H1 (cell line): ENCODE results near the gene KRT3. TPM values are rescaled to one million over a fixed set of nuclear protein-coding genes. Genes with fewer than 3 reads are reported as not detected.
A peak's percentile ranks its signal among the peaks of the same experiment; 100 is the strongest.

Source experiments
- CTCF ChIA-PET: fragments of 300-600 bp; sonication (Branson Sonifier 250); formaldehyde crosslinking; loops from one replicate; lab custom pipeline; 2021; ENCODE audit not compliant: partially characterized antibody; lab: Charles Lee
- POLR2A ChIA-PET: fragments of 300-600 bp; sonication (Branson Sonifier 250); formaldehyde crosslinking; loops from one replicate; lab custom pipeline; 2021; ENCODE audit warnings: inconsistent platforms; ENCODE audit not compliant: partially characterized antibody; lab: Charles Lee
- DNase-seq, 2 experiments: peaks; one replicate each; pipeline versions ENCODE4 v3.0.0 to v3.0.0-alpha.2; 2010 to 2022; ENCODE audit warnings: low spot score in 2 of 2, low read depth in 1 of 2, mixed read lengths in 1 of 2
- FAIRE-seq: peaks from 2 replicates; lab custom pipeline; 2011; peaks lifted over from hg19 to GRCh38; lab: Jason Lieb, UNC
- H2AFZ ChIP-seq: 2 replicates; pipeline ENCODE4 v1.8.1; 2012; ENCODE audit warnings: low read length, inconsistent platforms
- H2AK5ac ChIP-seq: 2 replicates; pipeline ENCODE4 v1.6.1; 2013; ENCODE audit warnings: low read depth, low read length
- H2BK120ac ChIP-seq: replicated peaks from 2 replicates; pipeline ENCODE3; 2013; ENCODE audit warnings: low read depth, low read length, inconsistent platforms
- H2BK12ac ChIP-seq: 2 replicates; pipeline ENCODE4 v1.6.1; 2013; ENCODE audit warnings: low read depth, low read length
- H2BK15ac ChIP-seq: 2 replicates; pipeline ENCODE4 v1.6.1; 2013; ENCODE audit warnings: low read length
- H2BK20ac ChIP-seq: 2 replicates; pipeline ENCODE4 v1.6.1; 2013; ENCODE audit warnings: low read length
- H2BK5ac ChIP-seq: 2 replicates; pipeline ENCODE4 v1.6.1; 2013; ENCODE audit warnings: low read depth, low read length
- H3K14ac ChIP-seq: 2 replicates; pipeline ENCODE4 v1.6.1; 2013; ENCODE audit warnings: inconsistent platforms; ENCODE audit not compliant: insufficient read length
- H3K18ac ChIP-seq: 2 replicates; pipeline ENCODE4 v1.6.1; 2013; ENCODE audit warnings: low read length; ENCODE audit errors: extremely low read depth
- H3K23ac ChIP-seq: 2 replicates; pipeline ENCODE4 v1.6.1; 2013; ENCODE audit warnings: inconsistent platforms; ENCODE audit not compliant: insufficient read length
- H3K23me2 ChIP-seq: 2 replicates; pipeline ENCODE4 v1.6.1; 2013; ENCODE audit warnings: low read depth, low read length
- H3K27ac ChIP-seq: 2 replicates; pipeline ENCODE4 v1.6.1; 2011; ENCODE audit warnings: low read depth, low read length, inconsistent platforms
- H3K27me3 ChIP-seq, 4 experiments: replicated peaks in 1 of 4; 1 replicate in 1 of 4; 2 replicates in 3 of 4; pipeline versions ENCODE4 v1.6.1 to v1.8.1; 2011 to 2013; ENCODE audit warnings: low read length in 3 of 4, mild to moderate bottlenecking in 3 of 4, inconsistent platforms in 2 of 4, mixed read lengths in 2 of 4, moderate library complexity in 1 of 4; ENCODE audit not compliant: control insufficient read depth in 3 of 4, insufficient read depth in 3 of 4; ENCODE audit errors: extremely low read depth in 1 of 4
- H3K36me3 ChIP-seq, 4 experiments: 2 replicates each; pipeline versions ENCODE4 v1.6.1 to v1.8.1; 2011 to 2013; ENCODE audit warnings: mild to moderate bottlenecking in 4 of 4, low read length in 3 of 4, moderate library complexity in 2 of 4, control low read depth in 1 of 4, inconsistent platforms in 1 of 4; ENCODE audit not compliant: insufficient read depth in 4 of 4, control insufficient read depth in 2 of 4
- H3K4ac ChIP-seq: replicated peaks from 2 replicates; pipeline ENCODE3; 2013; ENCODE audit warnings: low read length, low read depth, mixed read lengths, inconsistent platforms; ENCODE audit not compliant: insufficient read length
- H3K4me1 ChIP-seq, 4 experiments: replicated peaks in 1 of 4; 1 replicate in 1 of 4; 2 replicates in 3 of 4; pipeline versions ENCODE4 v1.6.1 to v1.8.1; 2011 to 2013; ENCODE audit warnings: low read length in 3 of 4, inconsistent platforms in 2 of 4, mixed read lengths in 1 of 4; ENCODE audit not compliant: insufficient read depth in 4 of 4, control insufficient read depth in 3 of 4
- H3K4me2 ChIP-seq, 2 experiments: 2 replicates each; pipeline versions ENCODE4 v1.6.1 to v1.8.1; 2011 to 2013; ENCODE audit warnings: low read depth in 2 of 2, low read length in 2 of 2, control low read depth in 1 of 2, inconsistent platforms in 1 of 2, mild to moderate bottlenecking in 1 of 2; ENCODE audit not compliant: insufficient read depth in 1 of 2
- H3K4me3 ChIP-seq, 4 experiments: fragments of 200-600, 300-600 bp in 1 of 4; sonication (generic), shearing (Covaris generic), sonication (Bioruptor Twin) in 1 of 4; 2 replicates each; pipeline versions ENCODE4 v1.5.1 to v1.8.1; 2011 to 2016; ENCODE audit warnings: low read length in 4 of 4, low read depth in 3 of 4, control low read depth in 2 of 4, inconsistent platforms in 2 of 4, mild to moderate bottlenecking in 2 of 4, mixed read lengths in 1 of 4, moderate library complexity in 1 of 4; ENCODE audit not compliant: insufficient read depth in 2 of 4; ENCODE audit errors: extremely low read depth in 1 of 4
- H3K56ac ChIP-seq: replicated peaks from 2 replicates; pipeline ENCODE3; 2013; ENCODE audit warnings: low read depth, mild to moderate bottlenecking, mixed read lengths, low read length, inconsistent platforms; ENCODE audit not compliant: insufficient read length
- H3K79me1 ChIP-seq: 2 replicates; pipeline ENCODE4 v1.6.1; 2013; ENCODE audit warnings: low read depth, low read length, control low read depth
- H3K79me2 ChIP-seq, 2 experiments: 2 replicates each; pipeline versions ENCODE4 v1.6.1 to v1.8.1; 2012 to 2013; ENCODE audit warnings: low read length in 2 of 2, mild to moderate bottlenecking in 2 of 2, inconsistent platforms in 1 of 2; ENCODE audit not compliant: insufficient read depth in 2 of 2, control insufficient read depth in 1 of 2
- H3K9ac ChIP-seq, 4 experiments: replicated peaks in 1 of 4; 1 replicate in 1 of 4; 2 replicates in 3 of 4; pipeline versions ENCODE4 v1.6.1 to v1.8.1; 2011 to 2013; ENCODE audit warnings: low read depth in 3 of 4, low read length in 3 of 4, control low read depth in 2 of 4, mild to moderate bottlenecking in 2 of 4, moderate library complexity in 2 of 4, inconsistent platforms in 1 of 4; ENCODE audit errors: extremely low read depth in 1 of 4
- H3K9me3 ChIP-seq, 2 experiments: 2 replicates each; pipeline versions ENCODE4 v1.6.1 to v1.8.1; 2012 to 2013; ENCODE audit warnings: mild to moderate bottlenecking in 2 of 2, moderate library complexity in 2 of 2, control low read depth in 1 of 2, inconsistent platforms in 1 of 2, low read depth in 1 of 2, low read length in 1 of 2, mixed read lengths in 1 of 2; ENCODE audit not compliant: insufficient read depth in 2 of 2
- H4K20me1 ChIP-seq, 2 experiments: replicated peaks in 1 of 2; 2 replicates each; pipeline versions ENCODE3 to v1.8.1; 2011 to 2013; ENCODE audit warnings: inconsistent platforms in 2 of 2, low read length in 2 of 2, mild to moderate bottlenecking in 1 of 2; ENCODE audit not compliant: insufficient read depth in 2 of 2, control insufficient read depth in 1 of 2
- H4K5ac ChIP-seq: 2 replicates; pipeline ENCODE4 v1.6.1; 2013; ENCODE audit warnings: low read length, low read depth, mixed read lengths, inconsistent platforms; ENCODE audit not compliant: insufficient read length
- H4K8ac ChIP-seq: 2 replicates; pipeline ENCODE4 v1.8.0; 2013; ENCODE audit warnings: mild to moderate bottlenecking, moderate library complexity, low read length, inconsistent platforms; ENCODE audit not compliant: insufficient read depth; ENCODE audit errors: extremely low read depth
- H4K91ac ChIP-seq: replicated peaks from 2 replicates; pipeline ENCODE3; 2013; ENCODE audit warnings: low read length, mixed read lengths, inconsistent platforms; ENCODE audit not compliant: insufficient read length
- KDM1A ChIP-seq: fragments of 200-600, 300-600 bp; sonication (generic); IDR thresholded peaks from 2 replicates; pipeline ENCODE4 v1.7.1; 2016; ENCODE audit warnings: mild to moderate bottlenecking, low read length, borderline replicate concordance
- WGBS, 2 experiments: shearing (Covaris generic) in 1 of 2; methylation state at CpG; one replicate each; pipeline versions ENCODE4 v1.1.6 to v1.1.7; 2013 to 2015; ENCODE audit warnings: low lambda C conversion rate in 2 of 2, mixed read lengths in 2 of 2, inconsistent platforms in 1 of 2, low coverage in 1 of 2, missing lambda C conversion rate in 1 of 2; ENCODE audit not compliant: insufficient replicate concordance in 2 of 2, insufficient coverage in 1 of 2, insufficient read length in 1 of 2; ENCODE audit errors: extremely low coverage in 1 of 2, missing lambda C conversion rate in 1 of 2; 5-methylcytosine and 5-hydroxymethylcytosine counted together
- polyA plus RNA-seq, 7 experiments: library from polyadenylated mRNA; depleted of rRNA in 3 of 7; stranded (reverse) in 5 of 7; unstranded in 2 of 7; fragments of >200 nt in 5 of 7; fragments of 200-250 nt in 2 of 7; gene quantifications; 1 replicate in 5 of 7; 2 replicates in 1 of 7; 4 replicates in 1 of 7; pipeline versions ENCODE4 v1.2.1 to v1.2.3, GENCODE V29; 2011 to 2013; ENCODE audit warnings: missing spikeins in 2 of 7, mixed read lengths in 2 of 7
- total RNA-seq: library from RNA; stranded (reverse); fragmentation: NEBNext Ultra II Directional; extraction: Animal tissue kit (Norgen Biotek cat#: 25700); gene quantifications from 2 replicates; pipeline ENCODE4 v1.2.1, GENCODE V29; 2021
- TF ChIP-seq, protein P1 (sequence below), 3 experiments: IDR thresholded peaks; 1 replicate in 2 of 3; 2 replicates in 1 of 3; pipeline versions ENCODE4 v1.5.1 to v1.6.1; 2011; ENCODE audit warnings: low read length in 3 of 3, mild to moderate bottlenecking in 3 of 3, inconsistent platforms in 2 of 3, low read depth in 1 of 3, moderate library complexity in 1 of 3; ENCODE audit not compliant: insufficient read depth in 1 of 3; ENCODE audit errors: control extremely low read depth in 1 of 3

Gene KRT3
- total and polyA plus RNA-seq, 2 of the 8 experiments (the other 6 are each of a cell fraction or from before 2014, with no cell fraction given), result not detected

- H3K56ac ChIP-seq, result no peak overlapping the region
- H3K4me3 ChIP-seq, result no peak overlapping the region
- WGBS, 2 experiments, result 87% methylated on average over 16 of the region's 16 CpGs; no CpG with 5 or more reads in 1 of the 2 experiments
- no peaks in the 10 kb centered on the region for H3K79me1 ChIP-seq
- H3K9ac ChIP-seq, result no peak overlapping the region
- peaks cover 2% of the 10 kb centered on the region; the same call in 1 of the 2 replicates for H3K23me2 ChIP-seq
- no peak overlapping the region for H2AK5ac ChIP-seq
- H3K23ac ChIP-seq, result no peak overlapping the region
- no peaks in the 10 kb centered on the region for H3K36me3 ChIP-seq
- H3K9me3 ChIP-seq, result no peaks in the 10 kb centered on the region
- H2AFZ ChIP-seq, result no peak overlapping the region
- DNase-seq, result no peak
- no peak overlapping the region; the same call in 1 of the 2 replicates for H4K8ac ChIP-seq
- no peak for FAIRE-seq
- no peak overlapping the region for H2BK15ac ChIP-seq
- ChIA-PET CTCF (interaction anchor here (0.6 to 3.0 kb wide), 14 partner anchors 9 to 684 kb away, joined by 3 to 11 read pairs (median 4); no protein-coding TSS in a partner anchor), POLR2A (interaction anchor here (0.6 kb wide), 2 partner anchors 172 to 179 kb away, joined by 3 read pairs; no protein-coding TSS in a partner anchor)
- no peak overlapping the region for H3K14ac ChIP-seq
- H3K4me2 ChIP-seq, result no peak overlapping the region
- no peak overlapping the region for H4K91ac ChIP-seq
- H3K27me3 ChIP-seq, result no peaks in the 10 kb centered on the region
- no peak overlapping the region for H3K18ac ChIP-seq
- no peak overlapping the region for H4K5ac ChIP-seq
- H3K4ac ChIP-seq, result no peak overlapping the region
- H3K4me1 ChIP-seq, result peaks cover 3 to 6% (median 4%) of the 10 kb centered on the region in 4 experiments
- no peak overlapping the region for H2BK5ac ChIP-seq
- H4K20me1 ChIP-seq, result no peaks in the 10 kb centered on the region
- H2BK120ac ChIP-seq, result no peak overlapping the region
- TF ChIP-seq, protein P1, sequence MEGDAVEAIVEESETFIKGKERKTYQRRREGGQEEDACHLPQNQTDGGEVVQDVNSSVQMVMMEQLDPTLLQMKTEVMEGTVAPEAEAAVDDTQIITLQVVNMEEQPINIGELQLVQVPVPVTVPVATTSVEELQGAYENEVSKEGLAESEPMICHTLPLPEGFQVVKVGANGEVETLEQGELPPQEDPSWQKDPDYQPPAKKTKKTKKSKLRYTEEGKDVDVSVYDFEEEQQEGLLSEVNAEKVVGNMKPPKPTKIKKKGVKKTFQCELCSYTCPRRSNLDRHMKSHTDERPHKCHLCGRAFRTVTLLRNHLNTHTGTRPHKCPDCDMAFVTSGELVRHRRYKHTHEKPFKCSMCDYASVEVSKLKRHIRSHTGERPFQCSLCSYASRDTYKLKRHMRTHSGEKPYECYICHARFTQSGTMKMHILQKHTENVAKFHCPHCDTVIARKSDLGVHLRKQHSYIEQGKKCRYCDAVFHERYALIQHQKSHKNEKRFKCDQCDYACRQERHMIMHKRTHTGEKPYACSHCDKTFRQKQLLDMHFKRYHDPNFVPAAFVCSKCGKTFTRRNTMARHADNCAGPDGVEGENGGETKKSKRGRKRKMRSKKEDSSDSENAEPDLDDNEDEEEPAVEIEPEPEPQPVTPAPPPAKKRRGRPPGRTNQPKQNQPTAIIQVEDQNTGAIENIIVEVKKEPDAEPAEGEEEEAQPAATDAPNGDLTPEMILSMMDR (IDR thresholded peaks at IDR 0.05; ENCODE audit: control extremely low read depth in 1 of 3, insufficient read depth in 1 of 3, low read depth in 1 of 3, low read length in 3 of 3), result peak in 1 of 3 experiments; percentile 22; a peak in 1 of 4 replicates
- TF ChIP-seq KDM1A, result no peak
- H3K79me2 ChIP-seq, result no peaks in the 10 kb centered on the region
- H2BK12ac ChIP-seq, result no peak overlapping the region
- H2BK20ac ChIP-seq, result no peak overlapping the region
- H3K27ac ChIP-seq, result no peak overlapping the region
Measured at GRCh38 chr12:52807544-52808470, 11.9 kb upstream of the KRT3 start.
